SKM-1 (cell line): ENCODE data around the gene EML5.
"Not testable (repeated sequence)": the region's sequence is repeated elsewhere in the genome, so short reads cannot be mapped to it uniquely, and the experiment has no call there.

ENCODE experiments used
- DNase-seq: peaks from one replicate; lab custom pipeline; 2025; ENCODE audit not compliant: unreplicated experiment; lab: John Stamatoyannopoulos, UW

EML5 gene

DNA sequence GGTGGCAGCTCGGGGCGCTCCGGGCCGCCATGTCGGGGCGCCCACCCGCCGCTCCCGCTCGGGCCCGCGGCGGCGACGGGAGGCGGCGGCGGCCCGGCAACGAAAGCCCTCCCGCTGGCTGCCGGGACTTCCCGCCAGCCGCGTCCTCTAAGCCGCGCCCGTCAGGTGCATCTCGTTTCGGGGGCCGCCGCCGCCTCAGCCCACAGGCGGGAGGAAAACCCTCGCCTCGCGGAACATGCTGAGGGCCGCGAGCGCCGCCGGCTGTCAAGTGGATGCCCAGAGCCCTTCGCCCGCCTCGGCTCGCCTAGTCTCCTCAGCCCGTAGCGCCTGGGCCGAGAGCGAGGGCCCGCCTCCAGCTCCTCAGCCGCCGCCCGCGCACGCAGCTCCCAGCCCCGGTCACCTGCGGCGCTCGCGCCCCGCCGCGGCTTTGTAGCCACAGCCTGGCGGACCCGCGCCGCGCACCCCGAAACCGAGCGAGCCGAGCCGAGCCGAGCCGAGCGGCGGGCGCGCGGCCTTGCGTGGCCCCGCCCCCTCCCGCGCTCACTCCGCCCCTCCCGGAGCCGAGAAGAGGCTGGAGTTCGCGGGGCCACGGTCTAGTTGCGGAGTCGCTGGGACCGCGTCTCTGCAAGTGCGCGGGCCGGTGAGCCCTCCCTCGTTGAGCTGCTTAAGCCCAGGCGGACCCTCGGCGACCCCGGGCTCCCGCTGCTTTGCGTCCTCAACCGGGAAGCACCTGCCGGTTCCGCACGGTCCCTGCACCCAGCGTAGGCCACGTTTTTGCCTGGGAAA is at the start of gene EML5:
Gene EML5 (minus strand): TSS at position 481 of the 786 bp plus-strand sequence. CDS start 450 bp downstream, at position 31.
- peak; percentile 31 for DNase-seq

DNA sequence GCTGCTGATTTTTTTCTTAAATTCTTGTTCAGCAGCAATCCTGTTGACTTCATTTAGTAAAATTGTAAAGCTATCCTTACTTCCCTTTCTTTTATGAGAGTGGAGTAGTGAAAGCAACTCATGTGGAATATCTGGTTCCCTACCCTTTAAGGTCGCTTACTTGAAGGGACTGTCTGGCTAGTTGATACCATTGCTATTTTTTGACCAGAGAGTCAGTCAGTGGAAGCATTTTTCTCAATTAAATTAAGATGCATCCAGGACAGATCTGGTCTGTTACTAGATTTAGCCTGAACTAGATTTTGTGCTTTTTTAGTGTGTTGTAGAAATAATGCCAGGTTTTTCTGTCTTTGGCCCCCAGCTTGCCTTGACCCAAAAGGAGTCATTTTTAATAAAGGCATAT is 49.7 kb upstream of the EML5 start:
- DNase-seq: no peak

DNA sequence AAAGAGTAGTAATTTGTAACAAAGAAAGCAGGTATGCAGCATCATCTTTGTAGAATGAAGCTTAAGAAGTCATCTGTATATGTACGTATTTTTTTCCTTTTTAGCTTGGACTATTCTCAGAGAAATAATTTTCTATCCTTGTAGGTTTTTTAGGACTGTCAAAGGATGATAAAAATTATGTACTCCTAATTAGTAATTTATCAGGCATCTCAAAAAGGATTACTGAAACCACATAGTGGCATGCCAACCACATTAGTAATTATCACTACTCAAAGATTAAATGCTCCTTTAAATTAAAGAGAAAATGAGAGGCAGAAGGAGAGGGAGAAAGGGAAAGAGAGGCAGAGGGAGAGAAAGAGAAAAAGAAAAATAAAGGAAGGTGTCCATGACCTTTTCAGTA is 49.0 kb upstream of the EML5 start:
- no peak for DNase-seq

DNA sequence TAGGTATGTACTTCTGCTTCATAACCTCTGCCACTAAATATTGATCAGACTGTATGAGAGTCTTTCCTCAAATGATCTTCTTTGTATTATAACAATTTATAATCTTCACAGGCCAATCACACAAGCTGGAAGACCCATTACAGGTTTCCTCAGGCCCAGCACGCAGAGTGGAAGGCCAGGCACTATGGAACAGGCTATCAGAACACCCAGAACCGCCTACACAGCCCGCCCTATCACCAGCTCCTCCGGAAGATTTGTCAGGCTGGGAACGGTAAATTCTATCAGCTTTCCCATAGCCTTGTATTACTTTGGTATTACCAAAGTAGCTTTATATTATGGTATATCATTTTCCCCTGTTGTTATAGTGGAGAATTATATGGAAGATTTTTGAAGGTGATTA is 48.2 kb upstream of the EML5 start:
- no peak for DNase-seq

DNA sequence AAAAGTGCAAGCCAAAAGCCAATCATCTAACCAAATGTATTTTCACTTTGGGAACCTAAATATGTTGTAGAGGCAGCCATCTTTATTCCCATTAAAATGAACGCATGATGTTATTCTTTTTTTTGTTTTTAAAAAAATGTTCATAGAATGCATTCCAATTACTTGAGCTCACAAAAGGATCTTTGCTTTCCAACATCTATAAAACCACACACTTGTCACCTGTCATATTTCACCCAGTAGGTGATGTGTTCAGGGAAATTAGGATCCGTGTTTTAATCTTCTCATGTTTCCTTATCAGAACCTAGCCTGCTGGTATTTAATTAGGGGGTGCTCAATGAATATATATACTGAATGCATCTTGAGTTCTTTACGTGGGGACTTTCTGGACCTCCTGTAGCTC is 45.3 kb upstream of the EML5 start:
- DNase-seq: no peak

DNA sequence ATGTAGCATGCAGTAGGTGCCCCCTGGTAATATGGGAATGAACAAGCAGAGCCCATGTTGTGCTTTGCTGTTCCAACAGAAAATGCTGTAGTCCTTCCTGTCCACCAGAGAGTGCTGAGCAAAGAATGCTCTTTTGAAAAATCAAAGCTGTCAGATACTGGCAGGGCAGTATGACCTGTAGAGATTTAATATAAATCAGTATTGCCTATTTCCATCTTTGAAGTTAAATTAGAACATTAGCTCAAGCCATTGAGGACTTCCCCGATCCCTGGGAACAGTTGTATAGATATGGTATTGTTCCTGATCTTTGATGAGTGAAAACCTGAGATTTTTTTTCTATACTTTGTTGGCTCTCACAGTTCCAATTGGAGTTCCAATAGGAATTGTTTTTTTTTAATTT is 44.7 kb upstream of the EML5 start:
- no peak for DNase-seq

DNA sequence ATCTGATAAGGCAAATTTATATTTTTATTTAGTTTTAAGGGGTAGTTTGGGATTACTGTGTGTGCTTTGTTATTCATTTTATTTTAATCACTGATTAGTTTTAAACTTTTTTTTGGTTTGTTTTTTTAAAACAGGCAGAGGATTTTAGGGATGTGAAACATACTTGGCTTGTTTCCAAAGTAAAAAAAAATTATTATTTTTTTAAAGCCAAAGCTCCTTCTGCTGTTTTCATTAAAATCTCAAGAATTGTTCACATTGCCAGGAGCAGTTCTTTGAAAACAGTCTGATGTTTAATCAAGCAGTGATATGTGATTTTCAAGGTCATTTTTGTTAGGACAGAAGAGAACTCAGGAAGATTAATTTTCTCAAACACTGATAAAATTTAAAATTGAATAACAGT is 42.9 kb upstream of the EML5 start:
- no peak for DNase-seq

DNA sequence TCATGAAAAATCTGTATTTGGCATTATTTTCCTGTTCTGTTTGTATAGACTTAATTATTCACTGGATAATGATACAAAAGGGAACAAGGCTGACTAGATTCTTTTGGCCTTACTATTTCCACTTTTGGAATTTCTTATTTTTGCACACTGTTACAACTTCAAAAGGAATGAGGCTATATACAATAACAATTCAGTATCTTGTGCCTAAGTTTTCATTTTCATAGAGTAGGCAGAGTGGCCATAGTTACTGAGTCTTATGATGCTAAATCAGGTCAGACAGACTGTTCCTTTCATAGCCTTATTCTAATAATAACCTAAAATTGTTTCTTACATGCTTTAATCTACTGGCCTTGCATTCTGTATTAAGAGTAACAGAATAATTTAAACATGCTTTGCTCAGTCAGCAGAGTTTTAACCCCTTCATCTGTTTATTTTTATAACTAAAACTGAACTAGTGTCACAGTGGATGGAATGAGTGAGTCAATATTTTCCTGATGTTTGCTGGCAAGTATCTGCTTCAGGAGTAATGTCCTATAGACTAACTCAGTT is 42.2 kb upstream of the EML5 start:
- DNase-seq: no peak

DNA sequence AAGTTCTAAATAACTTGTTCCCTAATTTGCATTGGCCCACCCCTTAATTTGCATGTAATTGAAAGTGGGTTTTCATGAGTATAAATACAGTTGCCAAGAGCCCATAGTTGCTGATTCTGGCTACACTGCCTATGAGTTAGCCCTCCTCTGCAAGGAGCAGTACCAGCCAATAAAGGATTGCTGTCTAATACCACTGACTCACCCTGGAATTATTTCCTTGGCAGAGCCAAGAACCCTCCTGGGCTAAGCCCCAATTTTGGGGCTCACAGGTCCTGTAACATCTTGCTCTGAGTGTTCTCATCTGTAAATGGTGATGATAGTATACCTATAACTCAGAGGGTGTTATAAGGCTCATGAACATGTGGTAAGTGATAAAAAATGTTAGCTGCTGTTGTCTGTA is 38.5 kb upstream of the EML5 start:
- no peak for DNase-seq

DNA sequence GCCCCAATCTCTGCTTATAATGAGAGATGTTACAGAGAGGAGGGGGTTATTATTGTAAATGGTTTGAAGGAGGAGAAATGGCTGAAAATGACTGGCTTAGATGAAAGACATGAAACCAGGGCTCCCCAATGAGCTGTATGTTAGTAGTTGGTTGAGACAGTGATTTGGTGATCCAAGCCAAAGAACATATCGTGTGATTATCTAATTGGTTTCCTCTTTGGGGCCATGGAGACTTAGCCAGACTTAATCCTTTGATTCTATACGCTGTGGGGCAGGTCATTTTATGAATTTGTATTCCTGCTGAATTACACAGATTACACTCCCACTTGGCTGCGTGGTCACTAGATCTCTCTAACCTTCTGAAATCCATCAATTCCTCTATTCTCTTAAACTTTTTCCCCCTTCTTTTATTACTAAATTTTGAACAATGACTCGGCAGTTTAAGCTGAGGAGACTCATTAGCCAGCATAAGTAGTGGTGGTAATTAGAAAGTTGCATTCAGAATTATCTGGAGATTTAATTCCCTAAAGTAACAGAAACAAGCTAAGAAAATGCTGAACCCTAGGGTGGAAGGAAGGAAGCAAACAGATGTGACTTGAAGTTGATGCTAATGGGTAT is 37.0 kb upstream of the EML5 start:
- DNase-seq: no peak

DNA sequence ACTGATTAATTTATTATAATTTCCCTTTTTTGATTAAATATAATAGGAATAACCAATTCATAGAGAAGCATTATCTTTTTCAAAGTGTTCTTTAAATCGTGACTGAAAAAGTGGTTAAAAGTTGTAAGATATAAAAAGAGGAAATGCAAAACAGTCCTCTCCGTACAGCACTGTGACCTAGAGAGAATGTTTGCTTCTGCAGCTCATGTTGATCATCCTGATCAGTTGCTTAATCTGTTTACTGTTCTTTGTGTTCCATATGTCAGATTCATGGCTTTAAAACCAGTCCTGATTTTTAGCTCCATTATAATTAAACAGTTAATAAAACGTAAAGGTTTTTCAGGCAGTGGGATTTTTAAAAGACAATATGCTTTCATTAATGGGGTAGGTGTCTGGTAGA is 36.4 kb upstream of the EML5 start:
- no peak for DNase-seq

DNA sequence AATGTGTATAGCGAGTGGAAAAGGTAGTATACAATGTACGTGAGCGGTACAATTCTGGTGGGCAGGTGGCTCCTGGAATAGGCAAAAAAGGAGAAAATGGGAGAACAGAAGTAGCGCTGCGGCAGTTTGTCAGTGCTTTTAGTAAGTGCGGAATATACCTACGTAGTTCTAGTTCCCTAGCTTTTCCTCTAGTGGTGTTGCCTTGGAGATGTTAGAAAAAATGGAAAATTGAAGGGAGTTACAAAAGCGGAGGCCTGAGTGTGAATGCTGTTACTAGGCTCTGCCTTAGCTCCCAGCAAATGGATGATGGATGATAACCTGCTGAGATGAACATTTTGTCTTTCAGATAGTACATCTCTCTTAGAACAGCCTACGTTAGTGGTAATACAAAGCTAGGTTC is 32.8 kb upstream of the EML5 start:
- no peak for DNase-seq

DNA sequence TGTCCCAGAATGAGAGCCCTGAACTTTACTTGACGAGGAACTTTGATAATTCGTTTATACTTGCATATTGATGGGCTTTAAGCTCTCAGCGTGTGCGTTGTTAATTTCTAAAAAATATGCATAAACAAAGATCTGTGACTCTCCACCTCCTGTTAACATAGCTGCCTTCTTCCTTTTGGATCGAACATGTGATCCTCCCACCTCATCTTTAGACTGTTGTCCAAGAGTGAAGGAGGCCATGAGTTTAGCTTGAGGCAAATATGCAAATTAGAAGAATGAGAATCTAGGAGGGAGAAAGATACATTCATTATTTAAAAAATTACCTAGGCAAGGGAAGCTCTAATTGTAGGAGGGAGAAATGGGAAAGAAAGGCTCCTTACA is 32.3 kb upstream of the EML5 start:
- no peak for DNase-seq

DNA sequence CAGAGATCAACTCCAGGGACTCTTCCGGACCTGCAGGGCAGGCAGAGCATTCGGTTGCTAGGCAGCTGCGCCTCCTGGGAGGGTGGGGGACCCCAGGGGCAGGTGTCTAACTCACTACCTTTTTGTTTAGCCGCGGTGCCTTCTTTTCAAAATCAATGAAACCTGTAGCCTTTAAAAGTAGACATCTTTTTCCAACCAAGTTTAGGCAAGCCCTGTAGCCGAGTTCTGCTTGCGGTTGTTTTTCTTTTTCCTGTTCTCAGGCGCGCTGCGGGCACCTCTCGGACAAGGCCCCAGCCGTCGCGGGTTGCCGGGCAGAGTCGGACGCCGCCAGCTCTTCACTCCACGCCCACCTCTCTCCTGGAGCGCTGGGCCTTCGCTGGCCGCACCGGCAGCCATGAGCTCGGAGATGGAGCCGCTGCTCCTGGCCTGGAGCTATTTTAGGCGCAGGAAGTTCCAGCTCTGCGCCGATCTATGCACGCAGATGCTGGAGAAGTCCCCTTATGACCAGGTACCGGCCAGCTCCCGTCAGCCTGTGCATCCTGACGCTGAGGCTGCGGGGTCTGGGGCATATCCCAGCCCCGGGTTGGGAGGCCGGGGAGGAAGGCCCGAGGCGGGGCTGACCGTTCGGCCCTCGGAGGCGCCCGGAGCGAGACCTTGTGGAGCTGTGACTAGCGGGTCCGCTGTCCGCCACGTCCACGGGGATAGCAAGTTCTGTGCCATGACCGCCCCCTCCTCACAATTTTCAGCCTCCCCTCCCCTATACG is 31.7 kb upstream of the EML5 start, which contains the start of gene TTC8:
Gene TTC8 (plus strand): TSS at position 338 of the 764 bp plus-strand sequence. CDS start 57 bp downstream, at position 395.
- peak; percentile 41 for DNase-seq

DNA sequence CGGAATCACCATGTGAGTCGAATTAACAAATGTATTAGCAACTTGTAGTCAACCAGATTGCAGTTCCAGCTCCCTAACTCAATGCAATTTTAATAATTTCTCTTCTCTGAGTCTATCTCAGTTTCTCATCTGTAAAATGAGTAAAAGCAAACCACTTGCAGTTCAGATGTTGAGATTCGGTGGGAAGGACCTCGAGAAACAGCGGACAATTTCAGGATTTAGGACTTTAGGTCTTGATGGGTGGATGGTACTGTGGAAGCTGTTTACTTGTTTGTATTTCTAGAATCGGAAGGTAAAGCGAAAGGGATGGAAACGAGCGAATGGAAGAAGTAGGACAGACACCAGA is 31.2 kb upstream of the EML5 start:
- DNase-seq: no peak

DNA sequence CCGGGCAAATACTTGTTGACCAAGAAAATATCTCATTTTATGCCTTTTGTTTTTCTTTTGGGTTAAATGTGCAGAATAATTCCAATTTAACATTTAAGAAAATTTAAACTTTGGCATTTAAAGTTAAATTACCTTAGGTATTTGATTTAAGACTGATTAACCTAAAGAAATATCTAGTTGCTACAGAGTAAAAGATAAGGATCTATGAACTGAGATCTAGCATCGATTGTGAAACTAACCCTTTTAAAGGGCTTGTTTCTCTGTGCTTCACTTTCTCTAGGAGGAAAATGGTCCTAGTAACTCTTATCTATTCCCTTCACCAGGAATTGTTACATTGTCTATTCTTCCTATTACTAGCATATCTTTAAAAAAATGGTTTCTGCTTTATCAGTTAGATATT is 29.1 kb upstream of the EML5 start:
- no peak for DNase-seq

DNA sequence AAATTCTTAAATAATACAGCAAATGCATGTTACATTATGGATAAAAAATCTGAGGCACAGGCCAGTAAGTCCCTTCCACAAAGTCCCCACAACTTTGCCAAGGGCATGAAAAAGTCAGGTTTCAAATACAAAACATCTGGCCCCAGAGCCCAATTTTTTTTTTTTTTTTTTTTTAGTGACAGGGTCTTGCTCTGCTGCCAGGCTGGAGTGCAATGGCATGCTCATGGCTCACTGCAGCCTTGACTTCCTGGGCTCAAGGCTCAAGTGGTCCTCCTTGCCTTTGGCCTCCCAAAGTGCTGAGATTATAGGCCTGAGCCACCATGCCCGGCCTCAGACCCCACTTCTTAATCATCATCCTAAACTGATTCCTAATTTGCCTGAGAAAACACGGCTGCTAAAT is 28.6 kb upstream of the EML5 start:
- DNase-seq: no peak

DNA sequence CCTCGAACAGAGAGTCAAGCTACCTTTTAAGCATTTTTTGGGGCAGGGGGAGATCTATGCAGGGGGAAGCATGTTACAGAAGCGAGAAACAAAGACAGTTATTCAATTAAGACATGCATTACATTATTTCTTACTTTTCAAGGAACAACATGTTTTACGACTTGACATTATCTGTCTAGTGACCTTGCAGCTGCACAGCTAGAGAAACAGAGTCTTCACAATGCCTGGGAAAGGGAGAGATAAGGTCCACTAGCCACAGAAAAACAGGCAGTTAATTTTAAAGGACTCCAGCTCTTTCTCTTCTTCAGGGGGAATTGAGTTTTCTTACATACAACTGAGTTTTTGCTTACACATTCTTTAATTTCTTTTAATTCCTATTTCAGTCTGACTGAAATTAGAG is 26.9 kb upstream of the EML5 start:
- DNase-seq: not testable (repeated sequence)

DNA sequence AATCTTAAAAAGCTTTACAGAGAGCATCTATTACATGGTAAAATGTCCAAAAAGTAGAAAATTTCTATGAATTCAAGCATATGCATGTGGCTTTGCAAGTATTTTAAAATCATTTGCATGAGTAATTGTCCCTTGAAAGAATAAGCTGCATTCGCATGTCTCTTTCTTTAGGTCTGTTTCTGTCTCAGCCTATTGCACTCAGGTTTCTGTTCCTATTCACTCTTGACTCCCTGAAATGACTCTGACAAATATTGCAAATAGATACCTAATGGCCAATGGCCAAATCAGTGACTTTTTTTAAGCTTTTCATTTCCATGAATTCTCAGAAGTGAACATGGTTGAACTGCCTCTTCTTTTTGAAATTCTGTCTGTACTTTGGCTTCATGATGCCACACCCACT is 25.3 kb upstream of the EML5 start:
- DNase-seq: no peak

DNA sequence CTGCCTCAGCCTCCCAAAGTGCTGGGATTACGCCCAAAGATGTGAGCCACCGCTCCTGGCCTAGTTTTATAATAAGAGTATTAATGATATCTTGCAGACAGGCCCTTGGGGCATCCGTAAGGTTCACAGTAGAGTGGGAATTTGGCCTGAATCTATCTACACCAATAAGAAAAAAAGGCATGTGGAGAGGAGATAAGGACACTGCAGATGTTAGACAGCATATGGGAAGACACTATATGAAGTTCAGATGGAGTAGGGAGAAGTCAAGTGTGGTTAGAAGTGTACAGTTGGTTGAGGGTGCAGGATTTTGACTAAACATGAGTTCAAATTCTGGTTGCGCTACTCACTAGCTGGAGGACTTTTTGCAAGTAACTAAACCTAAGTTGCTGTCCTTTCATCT is 23.2 kb upstream of the EML5 start:
- no peak for DNase-seq

DNA sequence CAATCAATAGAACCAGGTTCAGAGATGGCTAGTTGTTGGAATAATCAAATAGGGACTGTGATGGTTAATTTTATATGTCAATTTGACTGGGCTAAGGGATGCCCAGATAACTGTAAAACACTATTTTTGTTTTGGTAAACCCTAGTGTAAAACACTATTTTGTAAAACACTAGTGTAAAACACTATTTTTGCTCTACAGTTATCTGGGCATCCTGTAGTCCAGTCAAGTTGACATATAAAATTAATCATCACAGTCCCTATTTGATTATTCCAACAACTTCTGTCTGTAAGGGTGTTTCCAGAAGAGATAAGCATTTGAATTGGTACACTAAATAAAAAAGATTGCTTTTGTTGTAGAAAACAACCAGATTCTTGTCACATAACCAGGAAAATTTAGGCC is 15.6 kb upstream of the EML5 start:
- DNase-seq: no peak

DNA sequence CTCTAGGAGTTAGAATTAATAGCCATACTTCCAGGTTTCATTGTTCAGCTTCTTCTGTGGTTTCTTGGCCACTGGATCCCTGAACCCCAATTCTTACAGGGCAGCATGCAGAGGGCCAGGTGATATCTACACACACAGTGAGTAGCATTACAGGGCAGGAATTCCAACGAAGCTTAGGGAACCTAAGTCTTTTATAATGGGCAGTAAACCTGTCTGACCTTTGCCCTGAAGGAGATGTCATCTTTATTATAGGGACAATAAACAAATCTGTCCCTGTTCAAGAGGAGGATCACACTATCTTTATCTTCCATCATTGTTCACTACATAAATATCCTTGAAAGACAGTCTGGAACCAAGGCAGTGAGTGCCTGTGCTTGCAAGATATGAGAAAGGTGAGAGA is 11.7 kb upstream of the EML5 start:
- DNase-seq: no peak
